ENCODE results near the gene PRR23C.

The PRR23C gene

GRCh38 chr3:138995706-138996105 lies 49.0 kb downstream of the PRR23C start:
- no peak for DNase-seq
